NCI-H82 treated with DMSO at 0.1 percent for 48 hours (cell line): ENCODE measurements around the gene ATAD1.

Source experiments
- DNase-seq: peaks from one replicate; lab custom pipeline; 2025; ENCODE audit not compliant: unreplicated experiment; lab: John Stamatoyannopoulos, UW

The ATAD1 gene

DNA sequence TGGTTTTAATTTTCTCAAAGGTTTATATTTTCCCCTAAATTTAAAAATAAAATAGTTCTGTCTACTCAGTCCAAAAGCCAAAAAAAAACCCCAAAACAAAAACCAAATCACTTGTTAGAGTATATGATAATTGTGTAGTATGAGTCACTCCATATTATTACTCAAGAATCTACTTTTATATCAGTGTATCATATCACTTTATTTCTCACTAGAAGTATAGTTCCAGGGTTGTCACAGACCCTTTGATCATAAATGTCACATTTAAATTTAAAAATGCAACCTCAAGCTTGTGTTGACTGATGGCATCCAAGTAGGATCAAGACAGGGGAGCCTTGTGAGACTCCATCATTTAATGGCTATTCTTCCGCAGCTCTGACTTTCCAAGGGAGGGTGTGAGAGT, 97.4 kb downstream of the ATAD1 start:
- no peak for DNase-seq

DNA sequence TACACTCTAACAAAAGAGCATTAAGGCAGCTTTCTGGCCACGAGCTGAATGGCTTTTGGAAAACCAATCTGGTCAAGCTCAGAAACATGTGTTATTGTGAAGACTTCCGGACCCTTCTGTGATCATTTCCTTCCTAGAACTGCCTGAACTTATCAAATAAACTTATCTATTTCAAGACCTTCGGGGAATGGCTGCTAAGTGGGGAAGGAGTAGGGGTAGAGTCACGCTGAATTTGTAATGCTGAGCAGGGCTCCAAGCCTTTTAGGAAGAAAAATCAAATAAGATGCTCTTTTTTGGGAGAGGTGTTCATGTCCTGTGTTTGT, 101.7 kb downstream of the ATAD1 start:
- DNase-seq, result no peak

DNA sequence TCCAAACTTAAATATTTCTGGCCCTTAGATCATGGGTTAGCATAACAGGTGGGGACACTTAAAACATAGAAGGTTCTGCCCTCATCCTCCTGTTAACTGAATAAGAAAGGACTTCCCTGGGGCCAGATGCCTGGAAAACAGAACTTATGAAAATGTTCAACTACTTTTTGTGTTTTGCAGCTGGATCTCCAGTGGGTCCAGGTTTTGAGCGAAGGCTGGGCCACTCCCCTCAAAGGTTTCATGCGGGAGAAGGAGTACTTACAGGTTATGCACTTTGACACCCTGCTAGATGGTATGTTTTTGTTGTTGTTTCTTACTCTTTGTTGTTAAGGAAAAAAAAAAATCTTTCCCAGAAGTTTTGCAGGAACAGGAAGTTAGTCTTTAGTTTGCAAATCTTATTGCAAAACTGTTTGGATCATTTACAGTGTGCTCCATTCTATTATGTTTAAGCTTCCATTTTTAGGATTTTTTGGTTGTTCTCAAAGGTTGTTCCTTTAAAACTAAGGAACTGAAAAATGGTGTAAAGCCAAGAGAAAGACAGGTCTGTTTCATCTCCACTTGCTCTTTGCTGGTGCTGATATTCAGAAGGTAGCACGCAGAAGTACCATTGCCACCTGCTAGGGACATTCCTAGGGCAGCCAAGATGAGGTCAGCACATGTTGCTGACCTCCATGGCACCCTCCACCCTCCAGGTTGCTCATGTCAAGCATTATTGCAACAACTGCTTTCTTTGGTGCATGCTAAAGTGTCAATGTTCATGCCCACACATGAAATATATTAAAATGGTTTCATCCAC, 102.3 kb downstream of the ATAD1 start:
- DNase-seq, result no peak

DNA sequence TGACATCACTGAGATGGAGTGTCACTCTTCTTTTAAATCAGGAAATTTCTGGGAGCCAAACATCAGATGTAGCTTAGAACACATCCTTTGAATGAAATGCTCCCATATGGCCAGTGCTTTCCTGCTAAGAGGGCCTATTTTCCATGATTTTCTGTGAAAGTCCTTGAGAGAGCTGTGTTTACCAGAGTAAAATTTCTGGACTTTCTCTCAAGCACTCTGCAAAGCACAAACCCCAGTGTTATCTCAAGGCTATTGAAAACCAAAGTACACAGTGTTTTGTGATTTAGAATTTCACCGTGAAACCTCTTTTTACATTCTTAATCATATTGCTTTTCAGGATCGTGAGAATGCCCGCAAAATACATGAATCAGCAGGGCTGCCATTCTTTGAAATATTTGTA, 104.3 kb downstream of the ATAD1 start:
- DNase-seq, result no peak

DNA sequence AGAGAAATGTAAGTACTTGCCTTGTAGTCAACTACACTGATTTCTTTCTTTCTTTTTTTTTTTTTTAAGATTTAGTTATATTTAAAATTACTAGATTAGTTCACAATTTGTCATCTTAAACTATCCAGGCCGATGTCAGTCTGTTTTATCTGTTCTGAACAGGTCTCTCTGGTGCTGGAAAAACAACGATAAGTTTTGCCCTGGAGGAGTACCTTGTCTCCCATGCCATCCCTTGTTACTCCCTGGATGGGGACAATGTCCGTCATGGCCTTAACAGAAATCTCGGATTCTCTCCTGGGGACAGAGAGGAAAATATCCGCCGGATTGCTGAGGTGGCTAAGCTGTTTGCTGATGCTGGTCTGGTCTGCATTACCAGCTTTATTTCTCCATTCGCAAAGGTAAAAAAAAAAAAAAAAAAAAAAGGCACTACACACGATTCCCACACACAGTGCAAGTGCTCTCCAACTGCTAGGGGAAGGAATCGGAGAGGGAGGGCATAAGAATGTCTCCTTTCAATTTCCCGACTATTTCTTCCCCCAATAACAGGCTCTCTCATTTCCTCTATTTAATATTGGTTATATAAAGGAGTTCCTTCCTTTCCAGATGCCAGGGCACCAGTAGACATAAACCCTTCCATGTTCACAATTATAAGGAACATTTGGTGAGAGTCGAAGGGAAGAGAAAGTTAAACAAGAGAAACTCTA, 105.0 kb downstream of the ATAD1 start:
- DNase-seq, result no peak

DNA sequence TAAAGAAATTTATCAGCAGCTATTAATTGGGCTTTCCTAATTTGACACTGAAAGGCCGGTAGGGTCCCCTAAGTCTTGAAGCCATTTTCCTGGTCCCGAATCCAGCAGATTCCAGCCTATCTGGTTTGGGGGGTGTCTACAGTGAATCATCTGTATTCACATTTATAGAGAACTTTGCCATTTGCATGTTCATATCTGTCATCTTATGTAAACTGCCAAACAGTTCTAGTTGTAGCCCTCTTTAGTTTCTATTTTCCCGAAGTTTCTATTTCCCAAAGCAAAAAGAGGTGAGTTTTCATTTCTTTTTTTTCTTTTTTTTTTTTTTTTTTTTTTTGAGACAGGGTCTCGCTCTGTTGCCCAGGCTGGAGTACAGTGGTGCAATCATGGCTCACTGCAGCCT, 110.8 kb downstream of the ATAD1 start:
- DNase-seq, result no peak

DNA sequence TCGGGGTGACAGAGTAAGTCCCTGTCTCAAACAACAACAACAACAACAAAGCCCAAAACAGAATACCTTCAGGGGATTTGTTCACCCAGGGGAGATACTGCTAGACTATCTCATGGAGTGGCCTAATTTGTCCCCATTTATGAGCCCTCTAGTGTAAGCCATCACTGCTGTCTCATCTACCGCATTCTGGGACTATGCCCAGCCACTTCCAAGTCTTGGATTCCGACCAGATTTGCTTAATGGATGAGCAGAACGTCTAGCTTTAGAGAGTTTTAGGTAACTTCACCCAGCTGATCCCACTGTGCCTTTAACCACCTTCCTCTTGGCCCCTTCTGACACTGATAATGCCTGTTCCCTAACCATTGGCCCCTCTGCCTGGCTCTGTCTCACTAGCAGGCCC, 111.3 kb downstream of the ATAD1 start:
- no peak for DNase-seq

DNA sequence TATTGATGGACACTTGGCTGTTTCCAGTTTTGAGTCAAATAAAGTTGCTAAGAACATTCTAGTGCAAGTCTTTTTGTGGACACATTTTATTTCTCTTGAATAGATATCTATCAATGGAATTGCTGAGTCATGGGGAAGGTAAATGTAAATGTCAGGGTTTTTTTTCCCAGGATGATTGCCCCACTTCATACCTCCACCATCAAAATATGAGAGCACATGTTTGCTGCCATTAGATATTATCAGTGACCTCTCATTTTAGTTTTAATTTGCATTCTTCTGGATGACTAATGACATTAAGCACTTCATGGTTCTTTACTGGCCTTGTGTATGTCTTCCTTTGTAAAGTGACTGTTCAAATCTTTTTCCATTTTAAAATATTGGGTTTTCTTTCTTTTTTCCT, 112.7 kb downstream of the ATAD1 start:
- no peak for DNase-seq

DNA sequence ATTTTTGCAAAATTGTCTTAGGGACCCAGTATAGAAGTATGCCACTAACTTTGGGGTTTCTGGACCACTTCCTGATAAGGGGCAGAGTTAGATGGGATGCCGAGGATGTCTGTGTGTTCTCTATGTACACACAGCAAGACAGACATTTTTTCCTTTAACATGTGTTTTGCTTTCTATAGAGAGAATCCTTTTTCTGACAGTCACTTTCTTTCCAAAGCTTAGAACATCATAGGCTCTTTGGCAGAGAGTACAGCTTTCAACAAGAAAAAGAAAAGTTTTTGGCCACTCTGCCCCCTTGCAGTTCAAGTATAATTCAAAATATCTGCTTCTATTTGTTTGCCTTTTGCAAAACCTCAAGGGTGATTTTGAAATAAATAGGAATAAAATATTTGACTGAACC, 114.3 kb downstream of the ATAD1 start:
- no peak for DNase-seq

DNA sequence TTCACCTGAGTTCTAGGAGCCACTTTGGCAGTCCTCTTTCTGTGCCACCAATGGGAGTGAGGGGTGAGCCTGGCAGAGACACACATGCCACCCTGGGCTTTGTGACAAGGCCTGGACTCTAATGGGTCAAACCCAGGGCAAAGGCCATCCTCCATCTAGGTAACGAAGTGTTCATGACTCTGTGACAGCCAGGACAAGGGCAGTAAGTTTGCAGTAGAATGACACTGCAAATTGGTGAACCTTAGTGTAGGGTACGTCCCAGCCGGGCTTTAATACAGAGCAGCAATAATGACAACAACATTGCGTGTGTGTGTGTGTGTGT, 115.1 kb downstream of the ATAD1 start:
- DNase-seq, result no peak

DNA sequence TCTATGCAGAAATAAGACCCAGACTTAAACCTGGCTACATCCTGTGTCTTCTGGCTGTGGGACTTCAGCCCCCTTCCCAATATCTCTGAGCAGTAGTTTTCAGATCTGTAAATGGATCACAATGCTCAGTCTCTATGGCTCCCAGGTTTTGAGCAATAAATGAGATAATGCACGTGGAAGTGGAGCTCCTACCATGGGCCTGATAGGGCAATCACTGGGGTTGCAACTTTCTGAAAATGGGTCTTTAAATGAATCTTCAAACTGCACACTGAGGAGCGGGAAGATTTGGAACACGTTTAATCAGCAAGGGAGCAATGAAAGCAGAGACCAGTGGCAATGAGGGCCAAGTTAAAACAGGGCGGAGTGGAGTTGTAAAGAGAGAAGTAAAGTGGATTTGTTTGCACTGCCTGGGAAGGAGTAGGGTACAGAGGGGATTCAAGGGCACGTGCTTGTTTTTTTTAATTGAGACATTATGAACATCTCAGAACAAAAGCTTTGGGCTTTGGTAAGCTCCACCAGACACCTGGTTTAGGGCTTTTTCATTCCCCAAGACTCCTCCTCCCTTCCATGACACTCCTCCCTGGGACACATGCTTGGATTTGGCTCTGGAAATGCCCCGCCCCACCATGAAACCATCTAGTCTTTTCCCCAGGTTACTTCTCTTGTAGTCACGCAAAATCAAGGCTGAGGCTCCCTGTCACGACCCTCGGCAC, 115.6 kb downstream of the ATAD1 start:
- DNase-seq, result no peak
